Activated naive CD4-positive, alpha-beta T cell treated with anti-CD3 and anti-CD28 coated beads for 36 hours (primary cell): ENCODE results near the gene ASCC2. TPM values are rescaled to one million over a fixed set of nuclear protein-coding genes. Genes with fewer than 3 reads are reported as not detected.
A peak's percentile ranks its signal among the peaks of the same experiment; 100 is the strongest.
"Not testable (repeated sequence)": the region's sequence is repeated elsewhere in the genome, so short reads cannot be mapped to it uniquely, and the experiment has no call there.

Experiments used
- CTCF ChIA-PET: fragments of 350-600 bp; sonication (Branson Sonifier 250); formaldehyde crosslinking; loops from one replicate; lab custom pipeline; 2021; ENCODE audit warnings: antibody characterized with exemption; lab: Charles Lee
- DNase-seq: peaks from one replicate; pipeline ENCODE4 v3.0.0-alpha.2; 2020
- H3K27ac Mint-ChIP-seq: one replicate; pipeline ENCODE4 v1.8.0; 2021; ENCODE audit warnings: mild to moderate bottlenecking, mixed read lengths
- H3K27me3 Mint-ChIP-seq: one replicate; pipeline ENCODE4 v1.8.0; 2021; ENCODE audit warnings: low read depth, mixed read lengths
- H3K36me3 Mint-ChIP-seq: one replicate; pipeline ENCODE4 v1.8.0; 2021; ENCODE audit warnings: low read depth, mixed read lengths
- H3K4me1 Mint-ChIP-seq: one replicate; pipeline ENCODE4 v1.8.0; 2021; ENCODE audit warnings: low read depth, mixed read lengths
- H3K4me3 Mint-ChIP-seq: one replicate; pipeline ENCODE4 v1.8.0; 2021; ENCODE audit warnings: mild to moderate bottlenecking, moderate library complexity, mixed read lengths
- H3K9me3 Mint-ChIP-seq: one replicate; pipeline ENCODE4 v1.8.0; 2021; ENCODE audit warnings: mixed read lengths
- intact Hi-C: fragments of 100-400 bp; cut with micrococcal nuclease; formaldehyde crosslinking; loops from one replicate; pipeline ENCODE4 v1.15.1; 2023
- total RNA-seq, 2 experiments: library from RNA; stranded (reverse); gene quantifications; one replicate each; pipeline ENCODE4 v1.2.3, GENCODE V29; 2021

The ASCC2 gene
- total RNA-seq, 2 experiments from 2014 or later = 57.6 to 60.4 TPM

GRCh38 chr22:29756341-29756740 is 81.7 kb downstream of the ASCC2 start:
- no peak for DNase-seq
- Mint-ChIP-seq H3K27ac (no peak overlapping the region), H3K36me3 (no peaks in the 10 kb centered on the region), H3K4me3 (no peak overlapping the region), H3K27me3 (no peaks in the 10 kb centered on the region), H3K9me3 (no peaks in the 10 kb centered on the region), H3K4me1 (no peaks in the 10 kb centered on the region)
- intact Hi-C loops = no loop called here
- CTCF ChIA-PET = no interaction called here

- Mint-ChIP-seq H3K9me3 (no peaks in the 10 kb centered on the region), H3K4me3 (no peak overlapping the region), H3K27ac (no peak overlapping the region), H3K36me3 (peaks cover 1% of the 10 kb centered on the region), H3K4me1 (peaks cover 4% of the 10 kb centered on the region), H3K27me3 (no peaks in the 10 kb centered on the region)
- intact Hi-C loops = no loop called here
- DNase-seq = no peak
- CTCF ChIA-PET = no interaction called here
These were observed 82.2 kb downstream of the ASCC2 start for GRCh38 chr22:29755889-29756288.

GRCh38 chr22:29754658-29755395 is 83.2 kb downstream of the ASCC2 start:
- H3K4me1 Mint-ChIP-seq, H3K27me3 Mint-ChIP-seq, CTCF ChIA-PET, intact Hi-C loops, H3K36me3 Mint-ChIP-seq, DNase-seq, H3K9me3 Mint-ChIP-seq, H3K4me3 Mint-ChIP-seq, H3K27ac Mint-ChIP-seq: not testable (repeated sequence)

- H3K27me3 Mint-ChIP-seq = no peaks in the 10 kb centered on the region
- H3K4me3 Mint-ChIP-seq = no peak overlapping the region
- DNase-seq = no peak
- no peak overlapping the region for H3K27ac Mint-ChIP-seq
- H3K9me3 Mint-ChIP-seq = no peaks in the 10 kb centered on the region
- peaks cover 5% of the 10 kb centered on the region for H3K36me3 Mint-ChIP-seq
- intact Hi-C loops = no loop called here
- CTCF ChIA-PET = no interaction called here
- H3K4me1 Mint-ChIP-seq = peaks cover 4% of the 10 kb centered on the region
These were observed 84.0 kb downstream of the ASCC2 start for GRCh38 chr22:29753808-29754657.

GRCh38 chr22:29751669-29752068 is 86.4 kb downstream of the ASCC2 start:
- CTCF ChIA-PET = interaction anchor here (0.6 to 0.9 kb wide), 2 partner anchors 13 to 670 kb away, joined by 3 to 4 read pairs; no protein-coding TSS in a partner anchor
- no peak for DNase-seq
- Mint-ChIP-seq H3K36me3 (peaks cover 5% of the 10 kb centered on the region), H3K27me3 (no peaks in the 10 kb centered on the region), H3K9me3 (no peaks in the 10 kb centered on the region), H3K4me1 (peaks cover 4% of the 10 kb centered on the region), H3K27ac (no peak overlapping the region), H3K4me3 (no peak overlapping the region)
- intact Hi-C loops = no loop called here

- H3K4me1 Mint-ChIP-seq = peaks cover 4% of the 10 kb centered on the region
- no peak overlapping the region for H3K27ac Mint-ChIP-seq
- DNase-seq = peak; percentile 19
- no peaks in the 10 kb centered on the region for H3K27me3 Mint-ChIP-seq
- intact Hi-C loops = no loop called here
- CTCF ChIA-PET = interaction anchor here (0.9 kb wide), 1 partner anchor 13 kb away, joined by 4 read pairs; no protein-coding TSS in a partner anchor
- H3K9me3 Mint-ChIP-seq = no peaks in the 10 kb centered on the region
- peaks cover 5% of the 10 kb centered on the region for H3K36me3 Mint-ChIP-seq
- no peak overlapping the region for H3K4me3 Mint-ChIP-seq
These were observed 87.2 kb downstream of the ASCC2 start for GRCh38 chr22:29750559-29751538.

- Mint-ChIP-seq H3K27ac (no peak overlapping the region), H3K4me1 (peaks cover 4% of the 10 kb centered on the region), H3K4me3 (no peak overlapping the region)
These were observed 88.0 kb downstream of the ASCC2 start for GRCh38 chr22:29750029-29750428.

GRCh38 chr22:29748248-29748893 is 89.7 kb downstream of the ASCC2 start:
- Mint-ChIP-seq H3K36me3 (peaks cover 8% of the 10 kb centered on the region), H3K4me1 (peaks cover 4% of the 10 kb centered on the region), H3K27ac (no peak overlapping the region), H3K9me3 (no peaks in the 10 kb centered on the region), H3K27me3 (no peaks in the 10 kb centered on the region), H3K4me3 (no peak overlapping the region)
- no peak for DNase-seq
- CTCF ChIA-PET = no interaction called here
- intact Hi-C loops = no loop called here

More at GRCh38 chr22:29750029-29750428, 88.0 kb downstream of the ASCC2 start:
- Mint-ChIP-seq H3K36me3 (peaks cover 8% of the 10 kb centered on the region), H3K9me3 (no peaks in the 10 kb centered on the region), H3K27me3 (no peaks in the 10 kb centered on the region)
- intact Hi-C loops = no loop called here
- DNase-seq = no peak
- CTCF ChIA-PET = no interaction called here

- Mint-ChIP-seq H3K27me3 (no peaks in the 10 kb centered on the region), H3K27ac (no peak overlapping the region), H3K4me3 (no peak overlapping the region), H3K9me3 (no peaks in the 10 kb centered on the region), H3K4me1 (peaks cover 4% of the 10 kb centered on the region), H3K36me3 (peaks cover 8% of the 10 kb centered on the region)
- DNase-seq = no peak
- intact Hi-C loops = no loop called here
- CTCF ChIA-PET = no interaction called here
These were observed 90.2 kb downstream of the ASCC2 start for GRCh38 chr22:29747832-29748231.

GRCh38 chr22:29744902-29745301 is 93.2 kb downstream of the ASCC2 start:
- no peaks in the 10 kb centered on the region for H3K9me3 Mint-ChIP-seq
- no peak overlapping the region for H3K27ac Mint-ChIP-seq
- CTCF ChIA-PET = no interaction called here
- H3K4me3 Mint-ChIP-seq = no peak overlapping the region
- H3K4me1 Mint-ChIP-seq = no peaks in the 10 kb centered on the region
- intact Hi-C loops = no loop called here
- no peak for DNase-seq
- H3K36me3 Mint-ChIP-seq = peaks cover 4% of the 10 kb centered on the region
- no peaks in the 10 kb centered on the region for H3K27me3 Mint-ChIP-seq

GRCh38 chr22:29742326-29742725 is 95.7 kb downstream of the ASCC2 start:
- Mint-ChIP-seq H3K27ac (no peak overlapping the region), H3K9me3 (no peaks in the 10 kb centered on the region), H3K27me3 (no peaks in the 10 kb centered on the region), H3K4me1 (no peaks in the 10 kb centered on the region), H3K36me3 (peaks cover 4% of the 10 kb centered on the region), H3K4me3 (no peak overlapping the region)
- no peak for DNase-seq
- CTCF ChIA-PET = no interaction called here
- intact Hi-C loops = no loop called here
